Panc1 (cell line): ENCODE data around the gene TGM6. TPM values are rescaled to one million over a fixed set of nuclear protein-coding genes. Genes with fewer than 3 reads are reported as not detected.

Source experiments
- ATAC-seq: fragments of 200-7000 bp; cut with Tn5 transposase; 2 replicates; pipeline ENCODE4 v1.9.1; 2020; ENCODE audit warnings: mild to moderate bottlenecking, moderate library complexity
- BruUV-seq: library from RNA; stranded (reverse); fragments of 400-500 nt; replicated peaks from 2 replicates; lab custom pipeline; 2021; lab: Mats Ljungman, UMichigan
- CTCF ChIA-PET: fragments of 300-600 bp; sonication (Branson Sonifier 250); formaldehyde crosslinking; loops from one replicate; lab custom pipeline; 2022; ENCODE audit warnings: antibody characterized with exemption; lab: Charles Lee
- POLR2A ChIA-PET: fragments of 300-600 bp; sonication (Branson Sonifier 250); formaldehyde crosslinking; loops from one replicate; lab custom pipeline; 2022; ENCODE audit warnings: antibody characterized with exemption; lab: Charles Lee
- DNase-seq: peaks from one replicate; pipeline ENCODE4 v3.0.0-alpha.2; 2010; ENCODE audit warnings: low read depth, low spot score
- H3K27ac ChIP-seq: 2 replicates; pipeline ENCODE4 v1.5.1; 2011; ENCODE audit warnings: mild to moderate bottlenecking, low read length, inconsistent platforms
- H3K27me3 ChIP-seq: fragments of 200-500 bp; sonication (Bioruptor generic); 2 replicates; pipeline ENCODE4 v1.6.0; 2014; ENCODE audit warnings: low read length, inconsistent platforms; ENCODE audit not compliant: control insufficient read depth, insufficient read depth
- H3K36me3 ChIP-seq: fragments of 200-500 bp; sonication (Bioruptor generic); 2 replicates; pipeline ENCODE4 v1.5.1; 2014; ENCODE audit warnings: inconsistent platforms, mild to moderate bottlenecking, low read length, moderate library complexity; ENCODE audit not compliant: control insufficient read depth, insufficient read depth
- H3K4me1 ChIP-seq: 2 replicates; pipeline ENCODE4 v1.5.1; 2011; ENCODE audit warnings: inconsistent platforms, mild to moderate bottlenecking, low read length, moderate library complexity; ENCODE audit not compliant: control insufficient read depth, insufficient read depth
- H3K4me3 ChIP-seq, 2 experiments: 2 replicates each; pipeline ENCODE4 v1.5.1; 2011 to 2012; ENCODE audit warnings: low read depth in 2 of 2, low read length in 2 of 2, mild to moderate bottlenecking in 2 of 2, inconsistent platforms in 1 of 2, moderate library complexity in 1 of 2
- H3K9me3 ChIP-seq: fragments of 200-500 bp; sonication (Bioruptor generic); 2 replicates; pipeline ENCODE4 v1.5.1; 2014; ENCODE audit warnings: low read depth, mild to moderate bottlenecking, inconsistent platforms, low read length, moderate library complexity; ENCODE audit not compliant: control insufficient read depth, insufficient read depth
- POLR2AphosphoS5 ChIP-seq: IDR thresholded peaks from 2 replicates; pipeline ENCODE4 v1.6.1; 2012; ENCODE audit warnings: mild to moderate bottlenecking, low read depth, low read length, moderate library complexity
- SIN3A ChIP-seq: IDR thresholded peaks from 2 replicates; pipeline ENCODE4 v1.6.1; 2012; ENCODE audit warnings: low read depth, mild to moderate bottlenecking, low read length, moderate library complexity, borderline replicate concordance; ENCODE audit not compliant: insufficient read depth
- TCF7L2 ChIP-seq: IDR thresholded peaks from 2 replicates; pipeline ENCODE4 v1.6.1; 2011; ENCODE audit warnings: mild to moderate bottlenecking, low read depth, low read length, inconsistent platforms
- in situ Hi-C: cut with HindIII; loops from 2 replicates; pipeline ENCODE4 v1.10.0; 2016; ENCODE audit warnings: low sequenced_read_pairs, low pct_unique_long_range_greater_than_20kb
- intact Hi-C: fragments of 100-400 bp; cut with micrococcal nuclease; formaldehyde crosslinking; loops from one replicate; pipeline ENCODE4 v1.10.0; 2022; ENCODE audit not compliant: unreplicated experiment
- total RNA-seq: library from RNA; stranded (reverse); gene quantifications from one replicate; pipeline ENCODE4 v1.2.1, GENCODE V29; 2021; ENCODE audit not compliant: unreplicated experiment
- TF ChIP-seq, protein P1 (sequence below): fragments of 450-650 bp; IDR thresholded peaks from 2 replicates; pipeline ENCODE4 v1.5.1; 2017; ENCODE audit warnings: mild to moderate bottlenecking
- TF ChIP-seq, protein P2 (sequence below), 2 experiments: IDR thresholded peaks; 2 replicates each; pipeline ENCODE4 v1.6.1; 2011 to 2012; ENCODE audit warnings: low read depth in 2 of 2, control low read depth in 1 of 2, low read length in 1 of 2, mild to moderate bottlenecking in 1 of 2, moderate library complexity in 1 of 2; ENCODE audit not compliant: insufficient read depth in 1 of 2

TGM6 gene
- total RNA-seq, 1 experiment from 2014 or later, result not detected

DNA sequence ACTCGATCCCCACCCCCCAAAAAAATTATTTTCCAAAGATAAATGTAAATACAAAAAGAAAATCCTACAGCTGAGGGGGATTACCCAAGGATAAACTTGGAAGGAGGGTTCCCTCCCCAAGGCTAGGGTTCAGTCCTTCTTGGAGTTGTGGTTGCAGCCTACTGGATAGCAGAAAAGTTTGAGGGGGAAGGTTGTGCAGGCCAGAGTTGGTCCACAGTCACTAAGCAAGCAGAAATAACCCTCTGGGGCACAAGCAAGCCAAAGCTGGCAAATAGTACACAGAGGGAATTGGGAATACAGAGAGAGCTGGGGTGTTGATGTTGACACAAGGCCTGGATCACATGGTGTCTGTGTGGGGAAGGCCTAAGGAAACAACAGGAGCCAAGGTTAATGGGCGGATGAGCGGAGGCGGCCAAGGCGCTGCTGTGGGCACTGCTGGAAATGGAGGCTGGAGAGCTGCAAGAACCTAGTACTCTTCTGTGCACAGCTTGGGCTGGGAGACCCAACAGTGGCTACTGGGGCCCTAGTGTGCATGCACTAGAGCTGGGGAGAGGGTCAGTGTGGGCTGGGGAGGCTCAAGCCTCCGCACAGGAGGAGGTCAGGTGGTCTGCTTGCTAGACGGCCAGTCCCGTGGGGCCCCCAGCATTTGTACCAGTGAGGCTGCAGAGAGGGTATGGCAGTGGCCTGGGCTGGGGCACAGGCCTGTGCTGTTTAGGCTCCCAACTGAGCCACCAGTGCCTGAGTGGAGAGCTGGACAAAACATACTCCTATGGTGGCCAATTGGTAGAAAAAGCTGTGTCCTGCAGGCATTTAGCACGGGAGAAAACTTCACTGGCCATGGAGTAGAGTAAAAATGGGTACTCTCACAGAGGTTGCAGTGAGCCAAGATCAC lies 95.4 kb downstream of the TGM6 start:
- Histone ChIP-seq H3K9me3 (no peaks in the 10 kb centered on the region), H3K36me3 (no peaks in the 10 kb centered on the region), H3K4me3 (no peak overlapping the region), H3K27me3 (no peaks in the 10 kb centered on the region), H3K4me1 (no peaks in the 10 kb centered on the region), H3K27ac (no peak overlapping the region)
- intact Hi-C loops, result no loop called here
- ChIA-PET POLR2A (no interaction called here), CTCF (no interaction called here)
- TF ChIP-seq POLR2AphosphoS5 (no peak), TCF7L2 (no peak), SIN3A (no peak)
- TF ChIP-seq, protein P1, sequence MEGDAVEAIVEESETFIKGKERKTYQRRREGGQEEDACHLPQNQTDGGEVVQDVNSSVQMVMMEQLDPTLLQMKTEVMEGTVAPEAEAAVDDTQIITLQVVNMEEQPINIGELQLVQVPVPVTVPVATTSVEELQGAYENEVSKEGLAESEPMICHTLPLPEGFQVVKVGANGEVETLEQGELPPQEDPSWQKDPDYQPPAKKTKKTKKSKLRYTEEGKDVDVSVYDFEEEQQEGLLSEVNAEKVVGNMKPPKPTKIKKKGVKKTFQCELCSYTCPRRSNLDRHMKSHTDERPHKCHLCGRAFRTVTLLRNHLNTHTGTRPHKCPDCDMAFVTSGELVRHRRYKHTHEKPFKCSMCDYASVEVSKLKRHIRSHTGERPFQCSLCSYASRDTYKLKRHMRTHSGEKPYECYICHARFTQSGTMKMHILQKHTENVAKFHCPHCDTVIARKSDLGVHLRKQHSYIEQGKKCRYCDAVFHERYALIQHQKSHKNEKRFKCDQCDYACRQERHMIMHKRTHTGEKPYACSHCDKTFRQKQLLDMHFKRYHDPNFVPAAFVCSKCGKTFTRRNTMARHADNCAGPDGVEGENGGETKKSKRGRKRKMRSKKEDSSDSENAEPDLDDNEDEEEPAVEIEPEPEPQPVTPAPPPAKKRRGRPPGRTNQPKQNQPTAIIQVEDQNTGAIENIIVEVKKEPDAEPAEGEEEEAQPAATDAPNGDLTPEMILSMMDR, result no peak
- TF ChIP-seq, protein P2, sequence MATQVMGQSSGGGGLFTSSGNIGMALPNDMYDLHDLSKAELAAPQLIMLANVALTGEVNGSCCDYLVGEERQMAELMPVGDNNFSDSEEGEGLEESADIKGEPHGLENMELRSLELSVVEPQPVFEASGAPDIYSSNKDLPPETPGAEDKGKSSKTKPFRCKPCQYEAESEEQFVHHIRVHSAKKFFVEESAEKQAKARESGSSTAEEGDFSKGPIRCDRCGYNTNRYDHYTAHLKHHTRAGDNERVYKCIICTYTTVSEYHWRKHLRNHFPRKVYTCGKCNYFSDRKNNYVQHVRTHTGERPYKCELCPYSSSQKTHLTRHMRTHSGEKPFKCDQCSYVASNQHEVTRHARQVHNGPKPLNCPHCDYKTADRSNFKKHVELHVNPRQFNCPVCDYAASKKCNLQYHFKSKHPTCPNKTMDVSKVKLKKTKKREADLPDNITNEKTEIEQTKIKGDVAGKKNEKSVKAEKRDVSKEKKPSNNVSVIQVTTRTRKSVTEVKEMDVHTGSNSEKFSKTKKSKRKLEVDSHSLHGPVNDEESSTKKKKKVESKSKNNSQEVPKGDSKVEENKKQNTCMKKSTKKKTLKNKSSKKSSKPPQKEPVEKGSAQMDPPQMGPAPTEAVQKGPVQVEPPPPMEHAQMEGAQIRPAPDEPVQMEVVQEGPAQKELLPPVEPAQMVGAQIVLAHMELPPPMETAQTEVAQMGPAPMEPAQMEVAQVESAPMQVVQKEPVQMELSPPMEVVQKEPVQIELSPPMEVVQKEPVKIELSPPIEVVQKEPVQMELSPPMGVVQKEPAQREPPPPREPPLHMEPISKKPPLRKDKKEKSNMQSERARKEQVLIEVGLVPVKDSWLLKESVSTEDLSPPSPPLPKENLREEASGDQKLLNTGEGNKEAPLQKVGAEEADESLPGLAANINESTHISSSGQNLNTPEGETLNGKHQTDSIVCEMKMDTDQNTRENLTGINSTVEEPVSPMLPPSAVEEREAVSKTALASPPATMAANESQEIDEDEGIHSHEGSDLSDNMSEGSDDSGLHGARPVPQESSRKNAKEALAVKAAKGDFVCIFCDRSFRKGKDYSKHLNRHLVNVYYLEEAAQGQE (IDR thresholded peaks at IDR 0.05; ENCODE audit: insufficient read depth in 1 of 2, low read depth in 2 of 2, low read length in 1 of 2), result no peak
- in situ Hi-C loops, result no loop called here
- no peak for ATAC-seq
- no TSS peak for BruUV-seq
- DNase-seq, result no peak

DNA sequence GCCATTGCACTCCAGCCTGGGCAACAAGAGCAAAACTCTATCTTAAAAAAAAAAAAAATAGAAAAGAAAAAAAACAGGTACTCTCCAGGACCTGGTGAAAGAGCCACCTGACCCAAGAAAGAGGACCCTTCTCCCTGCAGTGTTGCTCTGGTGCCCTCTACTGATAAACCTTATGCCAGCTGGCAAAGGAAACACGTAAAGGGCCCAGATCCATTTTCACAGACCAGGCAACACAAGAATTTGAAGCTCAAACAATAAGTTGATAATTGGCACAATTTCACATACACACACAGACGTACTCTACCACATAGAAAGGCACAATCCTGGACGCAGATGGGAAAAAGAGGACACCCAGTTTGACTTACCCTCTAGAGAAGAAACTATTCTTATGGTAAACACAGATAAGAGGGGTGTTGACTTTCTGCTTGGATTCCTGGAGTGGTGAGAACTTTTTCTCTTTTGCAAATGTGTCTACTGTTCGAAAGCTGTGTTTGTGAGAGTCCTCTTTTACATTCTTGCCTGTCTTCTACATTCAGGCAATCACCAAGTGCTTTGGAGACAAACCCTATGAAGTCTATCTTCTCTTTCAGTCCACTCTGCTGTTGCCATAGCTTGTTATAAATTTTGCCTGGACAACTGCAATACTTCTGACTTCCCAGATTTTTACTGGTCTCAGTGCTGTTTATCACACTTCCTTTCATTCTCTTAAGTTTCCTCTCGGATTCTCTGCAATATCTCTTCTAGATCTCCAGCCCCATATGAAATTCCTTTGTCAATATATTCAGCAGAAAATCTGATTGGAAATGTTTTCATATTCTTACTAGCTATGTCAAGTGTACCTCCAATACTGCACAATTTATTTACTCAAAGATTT lies 96.3 kb downstream of the TGM6 start:
- peak; percentile 34; the same call in 1 of the 2 replicates for ATAC-seq

More for the DNA sequence above, 96.3 kb downstream of the TGM6 start:
- H3K4me3 ChIP-seq, result no peak overlapping the region
- DNase-seq, result no peak
- BruUV-seq, result no TSS peak
- H3K27ac ChIP-seq, result no peak overlapping the region
- no peaks in the 10 kb centered on the region for H3K4me1 ChIP-seq
- TF ChIP-seq TCF7L2, result no peak
- TF ChIP-seq, protein P1, result peak; percentile 26; the same call in 1 of the 2 replicates
- H3K27me3 ChIP-seq, result no peaks in the 10 kb centered on the region
- no peaks in the 10 kb centered on the region for H3K36me3 ChIP-seq
- POLR2A ChIA-PET, result no interaction called here
- intact Hi-C loops, result no loop called here
- CTCF ChIA-PET, result interaction anchor here (0.7 to 1.2 kb wide), 2 partner anchors 45 to 457 kb away, joined by 4 to 6 read pairs; no protein-coding TSS in a partner anchor
- in situ Hi-C loops, result no loop called here
- no peaks in the 10 kb centered on the region for H3K9me3 ChIP-seq
